Measurements from ENCODE around the gene IQGAP3. TPM values are rescaled to one million over a fixed set of nuclear protein-coding genes. Genes with fewer than 3 reads are reported as not detected.

Gene IQGAP3
- polyA plus RNA-seq, 1 donor from 2014 or later, result not detected

DNA sequence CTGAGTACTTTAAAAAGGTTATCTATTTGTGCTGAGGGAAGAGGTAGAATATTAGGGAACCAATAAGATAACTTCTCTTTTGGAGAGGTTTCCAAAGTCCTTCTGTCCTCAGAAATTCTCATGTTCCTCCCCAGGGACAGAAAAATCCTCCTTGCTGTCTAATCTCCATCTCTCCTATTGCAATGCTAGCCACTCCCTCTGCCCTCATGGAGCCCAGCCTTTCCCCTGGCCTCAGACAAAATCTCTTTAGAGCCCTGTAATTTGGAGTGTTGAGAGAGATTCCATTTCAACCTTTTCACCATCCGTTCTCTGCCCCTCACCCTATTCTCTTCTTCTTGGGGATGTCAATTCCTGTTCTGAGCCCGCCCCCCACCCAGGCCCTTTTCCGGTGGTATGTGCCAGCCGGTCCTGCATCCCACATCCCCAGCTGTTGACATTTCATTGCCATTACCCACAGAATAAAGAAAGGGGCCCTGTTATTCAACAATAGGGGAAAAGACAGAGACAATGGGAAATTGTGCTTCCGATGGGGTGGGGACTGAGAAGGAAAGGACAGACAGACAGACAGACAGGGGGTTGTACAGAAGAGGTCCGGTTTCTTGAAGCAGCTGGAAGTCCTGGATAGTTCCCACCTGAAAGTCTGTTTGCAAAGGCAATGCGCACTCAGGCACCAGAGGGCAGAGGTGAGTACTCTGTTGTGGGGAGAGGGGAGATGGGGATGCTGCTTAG, 46.7 kb upstream of the IQGAP3 start, which contains the start of gene HAPLN2:
Gene HAPLN2, plus strand, starts transcription at position 563 of the 729 bp plus-strand sequence. CDS start 4,076 bp downstream, outside the sequence.
- TF ChIP-seq TAF1 (IDR thresholded peaks at IDR 0.05; ENCODE audit: low read depth) (no peak), RAD21 (conservative IDR thresholded peaks at IDR 0.05) (peak; percentile 34), SMC3 (conservative IDR thresholded peaks at IDR 0.05; ENCODE audit: poor library complexity) (peak; percentile 63)
- TF ChIP-seq, protein P1, sequence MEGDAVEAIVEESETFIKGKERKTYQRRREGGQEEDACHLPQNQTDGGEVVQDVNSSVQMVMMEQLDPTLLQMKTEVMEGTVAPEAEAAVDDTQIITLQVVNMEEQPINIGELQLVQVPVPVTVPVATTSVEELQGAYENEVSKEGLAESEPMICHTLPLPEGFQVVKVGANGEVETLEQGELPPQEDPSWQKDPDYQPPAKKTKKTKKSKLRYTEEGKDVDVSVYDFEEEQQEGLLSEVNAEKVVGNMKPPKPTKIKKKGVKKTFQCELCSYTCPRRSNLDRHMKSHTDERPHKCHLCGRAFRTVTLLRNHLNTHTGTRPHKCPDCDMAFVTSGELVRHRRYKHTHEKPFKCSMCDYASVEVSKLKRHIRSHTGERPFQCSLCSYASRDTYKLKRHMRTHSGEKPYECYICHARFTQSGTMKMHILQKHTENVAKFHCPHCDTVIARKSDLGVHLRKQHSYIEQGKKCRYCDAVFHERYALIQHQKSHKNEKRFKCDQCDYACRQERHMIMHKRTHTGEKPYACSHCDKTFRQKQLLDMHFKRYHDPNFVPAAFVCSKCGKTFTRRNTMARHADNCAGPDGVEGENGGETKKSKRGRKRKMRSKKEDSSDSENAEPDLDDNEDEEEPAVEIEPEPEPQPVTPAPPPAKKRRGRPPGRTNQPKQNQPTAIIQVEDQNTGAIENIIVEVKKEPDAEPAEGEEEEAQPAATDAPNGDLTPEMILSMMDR (IDR thresholded peaks at IDR 0.05; ENCODE audit: poor library complexity, severe bottlenecking), result peak; percentile 61
- H3F3A ChIP-seq (ENCODE audit: insufficient read depth, low read length, poor library complexity, severe bottlenecking), result no peaks in the 10 kb centered on the region
- H3K4me3 ChIP-seq (ENCODE audit: low read length), result no peak within 1 kb of the TSS
- H3K4me2 ChIP-seq (ENCODE audit: low read length), result no peak within 1 kb of the TSS
- H4K20me1 ChIP-seq (ENCODE audit: insufficient read depth), result no peaks in the 10 kb centered on the region
- H3K9ac ChIP-seq (ENCODE audit: low read length), result no peak within 1 kb of the TSS
- H3K27me3 ChIP-seq (ENCODE audit: insufficient read depth, low read depth, low read length), result peaks cover 47% of the 10 kb centered on the region
- no peak within 1 kb of the TSS for H2AFZ ChIP-seq (ENCODE audit: low read depth, low read length)
- H3K9me2 ChIP-seq (ENCODE audit: insufficient read depth, low read length), result no peaks in the 10 kb centered on the region
- H3K36me3 ChIP-seq (ENCODE audit: insufficient read depth, low read length), result no peaks in the 10 kb centered on the region
- H3K79me2 ChIP-seq (replicated peaks; ENCODE audit: insufficient read depth, low read length), result no peaks in the 10 kb centered on the region
- no peak within 1 kb of the TSS for H3K27ac ChIP-seq (ENCODE audit: low read length)
- H3K9me3 ChIP-seq (ENCODE audit: low read length), result no peaks in the 10 kb centered on the region

DNA sequence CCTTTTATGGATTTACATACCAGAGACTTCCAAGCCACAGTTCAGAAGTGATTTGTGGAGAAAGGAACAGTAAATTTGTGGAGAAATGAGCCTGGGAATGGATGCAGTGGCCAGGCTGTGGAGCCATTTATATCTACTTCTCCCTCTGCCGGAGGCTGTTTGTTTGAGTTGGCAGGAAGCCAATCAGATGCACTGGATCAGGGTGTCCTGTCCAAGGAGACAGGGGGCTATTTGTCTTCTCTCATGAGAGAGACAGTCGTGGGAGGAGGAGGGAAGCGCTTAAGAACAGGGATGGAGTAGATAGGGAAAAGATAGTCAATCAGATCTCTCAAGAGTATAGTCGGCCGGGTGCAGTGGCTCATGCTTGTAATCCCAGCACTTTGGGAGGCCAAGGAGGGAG, 44.1 kb upstream of the IQGAP3 start:
- no peaks in the 10 kb centered on the region for H3K9me3 ChIP-seq (ENCODE audit: low read length)
- no peaks in the 10 kb centered on the region for H3F3A ChIP-seq (ENCODE audit: insufficient read depth, low read length, poor library complexity, severe bottlenecking)
- no peak overlapping the region for H3K27ac ChIP-seq (ENCODE audit: low read length)
- H3K9me2 ChIP-seq (ENCODE audit: insufficient read depth, low read length), result no peaks in the 10 kb centered on the region
- no peak overlapping the region for H2AFZ ChIP-seq (ENCODE audit: low read depth, low read length)
- H3K4me3 ChIP-seq (ENCODE audit: low read length), result no peak overlapping the region
- H3K79me2 ChIP-seq (replicated peaks; ENCODE audit: insufficient read depth, low read length), result no peaks in the 10 kb centered on the region
- no peaks in the 10 kb centered on the region for H4K20me1 ChIP-seq (ENCODE audit: insufficient read depth)
- no peaks in the 10 kb centered on the region for H3K36me3 ChIP-seq (ENCODE audit: insufficient read depth, low read length)
- H3K27me3 ChIP-seq (ENCODE audit: insufficient read depth, low read depth, low read length), result peaks cover 23% of the 10 kb centered on the region
- no peak for TF ChIP-seq EZH2 (IDR thresholded peaks at IDR 0.05; ENCODE audit: borderline replicate concordance, insufficient read depth, low read length, poor library complexity, severe bottlenecking)
- no peak for TF ChIP-seq POLR2AphosphoS5 (IDR thresholded peaks at IDR 0.05)
- no peak overlapping the region for H3K4me2 ChIP-seq (ENCODE audit: low read length)
- no peak overlapping the region for H3K9ac ChIP-seq (ENCODE audit: low read length)

DNA sequence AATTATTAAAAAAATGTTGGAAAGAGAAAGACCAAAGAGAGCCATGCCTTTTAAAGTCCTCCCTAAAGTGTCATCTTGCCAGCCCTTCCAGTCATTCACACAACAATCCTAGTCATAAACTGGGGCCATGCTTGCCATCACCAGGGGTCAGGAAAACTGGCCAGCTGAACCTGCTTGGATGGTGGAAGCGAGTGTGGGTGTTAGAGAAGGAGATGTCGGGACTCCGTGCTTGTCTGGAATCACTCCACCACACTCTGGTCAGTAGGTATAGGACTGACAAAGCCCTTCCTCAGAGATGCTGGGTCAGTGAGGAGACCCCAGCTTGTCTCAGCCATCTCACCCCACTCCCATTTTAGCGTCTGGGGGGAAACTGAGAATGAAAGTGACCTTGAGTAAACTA, 43.6 kb upstream of the IQGAP3 start:
- no peak overlapping the region for H3K4me3 ChIP-seq (ENCODE audit: low read length)
- no peaks in the 10 kb centered on the region for H3K9me2 ChIP-seq (ENCODE audit: insufficient read depth, low read length)
- TF ChIP-seq, protein P2, sequence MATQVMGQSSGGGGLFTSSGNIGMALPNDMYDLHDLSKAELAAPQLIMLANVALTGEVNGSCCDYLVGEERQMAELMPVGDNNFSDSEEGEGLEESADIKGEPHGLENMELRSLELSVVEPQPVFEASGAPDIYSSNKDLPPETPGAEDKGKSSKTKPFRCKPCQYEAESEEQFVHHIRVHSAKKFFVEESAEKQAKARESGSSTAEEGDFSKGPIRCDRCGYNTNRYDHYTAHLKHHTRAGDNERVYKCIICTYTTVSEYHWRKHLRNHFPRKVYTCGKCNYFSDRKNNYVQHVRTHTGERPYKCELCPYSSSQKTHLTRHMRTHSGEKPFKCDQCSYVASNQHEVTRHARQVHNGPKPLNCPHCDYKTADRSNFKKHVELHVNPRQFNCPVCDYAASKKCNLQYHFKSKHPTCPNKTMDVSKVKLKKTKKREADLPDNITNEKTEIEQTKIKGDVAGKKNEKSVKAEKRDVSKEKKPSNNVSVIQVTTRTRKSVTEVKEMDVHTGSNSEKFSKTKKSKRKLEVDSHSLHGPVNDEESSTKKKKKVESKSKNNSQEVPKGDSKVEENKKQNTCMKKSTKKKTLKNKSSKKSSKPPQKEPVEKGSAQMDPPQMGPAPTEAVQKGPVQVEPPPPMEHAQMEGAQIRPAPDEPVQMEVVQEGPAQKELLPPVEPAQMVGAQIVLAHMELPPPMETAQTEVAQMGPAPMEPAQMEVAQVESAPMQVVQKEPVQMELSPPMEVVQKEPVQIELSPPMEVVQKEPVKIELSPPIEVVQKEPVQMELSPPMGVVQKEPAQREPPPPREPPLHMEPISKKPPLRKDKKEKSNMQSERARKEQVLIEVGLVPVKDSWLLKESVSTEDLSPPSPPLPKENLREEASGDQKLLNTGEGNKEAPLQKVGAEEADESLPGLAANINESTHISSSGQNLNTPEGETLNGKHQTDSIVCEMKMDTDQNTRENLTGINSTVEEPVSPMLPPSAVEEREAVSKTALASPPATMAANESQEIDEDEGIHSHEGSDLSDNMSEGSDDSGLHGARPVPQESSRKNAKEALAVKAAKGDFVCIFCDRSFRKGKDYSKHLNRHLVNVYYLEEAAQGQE (IDR thresholded peaks at IDR 0.05; ENCODE audit: borderline replicate concordance), result no peak
- H3F3A ChIP-seq (ENCODE audit: insufficient read depth, low read length, poor library complexity, severe bottlenecking), result no peaks in the 10 kb centered on the region
- no peaks in the 10 kb centered on the region for H3K9me3 ChIP-seq (ENCODE audit: low read length)
- no peak overlapping the region for H3K4me2 ChIP-seq (ENCODE audit: low read length)
- H2AFZ ChIP-seq (ENCODE audit: low read depth, low read length), result no peak overlapping the region
- H4K20me1 ChIP-seq (ENCODE audit: insufficient read depth), result no peaks in the 10 kb centered on the region
- H3K9ac ChIP-seq (ENCODE audit: low read length), result no peak overlapping the region
- no peaks in the 10 kb centered on the region for H3K79me2 ChIP-seq (replicated peaks; ENCODE audit: insufficient read depth, low read length)
- no peaks in the 10 kb centered on the region for H3K36me3 ChIP-seq (ENCODE audit: insufficient read depth, low read length)
- no peak overlapping the region for H3K27ac ChIP-seq (ENCODE audit: low read length)
- peaks cover 22% of the 10 kb centered on the region for H3K27me3 ChIP-seq (ENCODE audit: insufficient read depth, low read depth, low read length)
